K562 (cell line): Measurements from ENCODE around the gene KCNH3. TPM values are rescaled to one million over a fixed set of nuclear protein-coding genes. Genes with fewer than 3 reads are reported as not detected.
A peak's percentile ranks its signal among the peaks of the same experiment; 100 is the strongest.

ENCODE experiments used
- GABPB1 ChIP-seq: sonication (generic); formaldehyde crosslinking; IDR thresholded peaks from 2 replicates; pipeline ENCODE4 v1.8.0; 2022; ENCODE audit warnings: mild to moderate bottlenecking, missing genetic modification reagents
- RAD21 ChIP-seq, 2 experiments: fragments of 250-450 bp in 1 of 2; fragments of 450-650 bp in 1 of 2; sonication (Bioruptor Pico) in 1 of 2; formaldehyde crosslinking in 1 of 2; IDR thresholded peaks in 1 of 2; conservative IDR thresholded peaks in 1 of 2; 2 replicates each; pipeline versions ENCODE4 v1.4.0 to v1.8.0; 2020 to 2022; ENCODE audit warnings: mild to moderate bottlenecking in 2 of 2, moderate library complexity in 1 of 2
- REST ChIP-seq, 2 experiments: fragments of 450-650 bp; formaldehyde crosslinking in 1 of 2; IDR thresholded peaks; 2 replicates each; pipeline versions ENCODE4 v1.4.0 to v1.6.1; 2014 to 2020; ENCODE audit warnings: mild to moderate bottlenecking in 2 of 2, borderline replicate concordance in 1 of 2, low read depth in 1 of 2
- TFAP4 ChIP-seq: sonication (generic); formaldehyde crosslinking; IDR thresholded peaks from 2 replicates; pipeline ENCODE4 v1.8.0; 2022; ENCODE audit warnings: missing genetic modification reagents, mild to moderate bottlenecking, moderate library complexity, borderline replicate concordance
- ZBTB7A ChIP-seq: IDR thresholded peaks from 2 replicates; pipeline ENCODE4 v1.6.1; 2011; ENCODE audit warnings: low read depth, mild to moderate bottlenecking, low read length, moderate library complexity, borderline replicate concordance; ENCODE audit not compliant: control insufficient read depth
- polyA plus RNA-seq, 8 experiments: library from polyadenylated mRNA; depleted of rRNA in 4 of 8; stranded (reverse) in 5 of 8; unstranded in 3 of 8; fragments of >200 nt; fragmentation: Nextera tagmentation in 2 of 8; fragmentation: Illumina TruSeq in 1 of 8; extraction: Ambion mirVana in 2 of 8; extraction: Trizol in 1 of 8; gene quantifications; 2 replicates each; pipeline versions ENCODE4 v1.2.1 to v1.2.3, GENCODE V29; 2011 to 2014; ENCODE audit warnings: inconsistent platforms in 1 of 8, missing spikeins in 1 of 8
- total RNA-seq, 7 experiments: library from RNA; depleted of rRNA in 6 of 7; stranded (reverse); fragments of >200 nt in 6 of 7; fragmentation: Illumina TruSeq in 2 of 7; extraction: Trizol in 2 of 7; gene quantifications; 2 replicates each; pipeline versions ENCODE4 v1.2.1 to v1.2.3, GENCODE V29; 2011 to 2021; ENCODE audit warnings: low replicate concordance in 1 of 7

KCNH3 gene
- total and polyA plus RNA-seq, 9 of the 15 experiments (the other 6 are each of a cell fraction or from before 2014, with no cell fraction given), result 0.01 to 0.09 TPM; not detected in 7

GRCh38 chr12:49548822-49549648 is 10.2 kb downstream of the KCNH3 start (continued):
- peak; percentile 14; the same call in 1 of the 2 replicates for TF ChIP-seq REST (IDR thresholded peaks at IDR 0.05; ENCODE audit: borderline replicate concordance)
- TF ChIP-seq REST (CRISPR knock-in tag; IDR thresholded peaks at IDR 0.05; ENCODE audit: low read depth), result no peak
- 0 out of 2 replicates have a peak, but pooled peaks have one; percentile 28 for TF ChIP-seq GABPB1 (CRISPR knock-in tag)
- TF ChIP-seq TFAP4 (CRISPR knock-in tag), result 0 out of 2 replicates have a peak, but pooled peaks have one; percentile 21
- TF ChIP-seq RAD21 (CRISPR knock-in tag; conservative IDR thresholded peaks at IDR 0.05 in 1 of 2, IDR thresholded peaks at IDR 0.05 in 1 of 2), result peak in 1 of 2 experiments; percentile 32; a peak in 2 of 4 replicates
- TF ChIP-seq ZBTB7A, result peak; percentile 67; the same call in 1 of the 2 replicates
